Gastroesophageal sphincter (tissue), 3 donors: ENCODE results near the gene SYNJ1.

ENCODE experiments used
- POLR2A ChIP-seq, 2 donors: fragments of 450-650 bp; IDR thresholded peaks; one replicate each; pipeline ENCODE4 v1.6.1; 2017; ENCODE audit warnings: antibody characterized with exemption in 2 of 2, mild to moderate bottlenecking in 2 of 2, moderate library complexity in 1 of 2
- TF ChIP-seq, protein P1 (sequence below), 4 experiments: fragments of 200-600 bp in 2 of 4; fragments of 450-650 bp in 2 of 4; sonication (generic) in 1 of 4; IDR thresholded peaks; one replicate each; pipeline ENCODE4 v1.5.1; 2017 to 2019; ENCODE audit warnings: antibody characterized with exemption in 4 of 4, mild to moderate bottlenecking in 2 of 4, moderate library complexity in 2 of 4

DNA sequence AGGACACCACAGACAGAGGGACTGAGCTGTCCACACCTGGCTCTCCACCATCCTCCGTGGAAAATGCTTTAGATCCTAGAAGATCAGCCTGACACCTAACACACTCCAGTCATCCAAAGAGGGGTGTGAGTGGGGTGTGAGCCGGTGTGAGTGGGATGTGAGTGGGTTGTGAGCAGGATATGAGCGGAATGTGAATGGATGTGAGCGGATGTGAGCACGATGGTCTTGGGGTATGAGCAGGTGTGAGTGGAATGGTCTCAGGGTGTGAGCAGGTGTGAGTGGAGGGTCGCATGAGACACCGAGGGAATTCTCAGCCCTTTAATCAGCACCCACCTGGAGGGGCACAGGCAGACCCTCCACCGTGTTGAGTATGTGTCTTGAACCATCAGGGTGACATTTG lies 143.3 kb downstream of the SYNJ1 start:
- TF ChIP-seq POLR2A (IDR thresholded peaks at IDR 0.05) = no peak
- TF ChIP-seq, protein P1, sequence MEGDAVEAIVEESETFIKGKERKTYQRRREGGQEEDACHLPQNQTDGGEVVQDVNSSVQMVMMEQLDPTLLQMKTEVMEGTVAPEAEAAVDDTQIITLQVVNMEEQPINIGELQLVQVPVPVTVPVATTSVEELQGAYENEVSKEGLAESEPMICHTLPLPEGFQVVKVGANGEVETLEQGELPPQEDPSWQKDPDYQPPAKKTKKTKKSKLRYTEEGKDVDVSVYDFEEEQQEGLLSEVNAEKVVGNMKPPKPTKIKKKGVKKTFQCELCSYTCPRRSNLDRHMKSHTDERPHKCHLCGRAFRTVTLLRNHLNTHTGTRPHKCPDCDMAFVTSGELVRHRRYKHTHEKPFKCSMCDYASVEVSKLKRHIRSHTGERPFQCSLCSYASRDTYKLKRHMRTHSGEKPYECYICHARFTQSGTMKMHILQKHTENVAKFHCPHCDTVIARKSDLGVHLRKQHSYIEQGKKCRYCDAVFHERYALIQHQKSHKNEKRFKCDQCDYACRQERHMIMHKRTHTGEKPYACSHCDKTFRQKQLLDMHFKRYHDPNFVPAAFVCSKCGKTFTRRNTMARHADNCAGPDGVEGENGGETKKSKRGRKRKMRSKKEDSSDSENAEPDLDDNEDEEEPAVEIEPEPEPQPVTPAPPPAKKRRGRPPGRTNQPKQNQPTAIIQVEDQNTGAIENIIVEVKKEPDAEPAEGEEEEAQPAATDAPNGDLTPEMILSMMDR (IDR thresholded peaks at IDR 0.05) = no peak
